HUES6 (cell line): ENCODE measurements around the gene FGFBP1.
A peak's percentile ranks its signal among the peaks of the same experiment; 100 is the strongest.

Experiments
- H3K27ac ChIP-seq: 2 replicates; pipeline ENCODE4 v1.7.0; 2013; ENCODE audit warnings: low read depth, mild to moderate bottlenecking, low read length, inconsistent platforms
- H3K27me3 ChIP-seq: 2 replicates; pipeline ENCODE4 v1.6.1; 2013; ENCODE audit warnings: low read length; ENCODE audit not compliant: control insufficient read depth, insufficient read depth
- H3K36me3 ChIP-seq: 2 replicates; pipeline ENCODE4 v1.6.1; 2013; ENCODE audit warnings: low read length; ENCODE audit not compliant: control insufficient read depth, insufficient read depth
- H3K4me1 ChIP-seq: 2 replicates; pipeline ENCODE4 v1.6.1; 2013; ENCODE audit warnings: low read length; ENCODE audit not compliant: control insufficient read depth, insufficient read depth
- H3K4me3 ChIP-seq: 2 replicates; pipeline ENCODE4 v1.5.1; 2013; ENCODE audit warnings: low read depth, low read length
- H3K9ac ChIP-seq: one replicate; pipeline ENCODE4 v1.6.1; 2013; ENCODE audit warnings: mild to moderate bottlenecking, low read length
- H3K9me3 ChIP-seq: 2 replicates; pipeline ENCODE4 v1.6.1; 2013; ENCODE audit warnings: low read depth, low read length; ENCODE audit not compliant: control insufficient read depth, insufficient read depth

FGFBP1 gene

DNA sequence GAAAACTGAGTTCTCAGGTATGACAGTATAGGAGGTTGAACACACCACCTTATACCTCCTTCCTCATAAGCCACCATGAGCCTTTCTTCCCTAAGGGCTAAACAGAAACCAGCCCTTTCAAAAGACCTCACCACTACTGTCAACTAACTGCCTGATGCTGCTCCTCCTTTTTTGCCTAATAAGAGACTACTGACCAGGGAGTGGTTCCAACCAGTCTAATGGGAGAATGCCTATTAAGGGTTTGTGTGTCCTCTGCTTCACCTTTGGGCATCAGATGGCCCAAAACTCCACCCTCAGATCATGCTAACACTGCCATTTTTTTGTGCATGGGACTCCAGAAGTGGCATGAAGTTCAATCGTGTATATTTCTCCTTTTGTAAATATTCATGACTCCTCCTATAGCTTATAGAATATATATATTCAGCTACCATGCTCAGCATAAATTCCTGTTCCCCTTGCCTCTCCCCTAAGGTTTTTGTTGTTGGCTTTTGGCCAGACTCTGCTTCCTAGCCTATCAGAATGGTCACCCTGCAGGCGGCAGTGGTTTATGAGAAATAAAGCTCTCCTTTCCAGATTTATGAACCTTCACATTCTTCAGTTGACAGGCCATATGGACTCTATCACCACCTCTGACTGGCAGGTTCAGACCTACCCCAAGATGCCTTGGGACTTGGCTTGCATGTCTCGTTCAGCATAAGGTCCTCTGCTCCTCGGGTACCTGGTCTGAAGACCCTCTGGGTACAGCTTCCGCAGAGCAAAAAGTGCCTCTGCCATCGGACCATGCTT lies 28.2 kb downstream of the FGFBP1 start:
- Histone ChIP-seq H3K4me1 (peaks cover 9% of the 10 kb centered on the region; the same call in 1 of the 2 replicates), H3K9ac (no peak overlapping the region), H3K27ac (no peak overlapping the region), H3K4me3 (no peak overlapping the region), H3K27me3 (no peaks in the 10 kb centered on the region), H3K36me3 (no peaks in the 10 kb centered on the region), H3K9me3 (peaks cover 19% of the 10 kb centered on the region)

DNA sequence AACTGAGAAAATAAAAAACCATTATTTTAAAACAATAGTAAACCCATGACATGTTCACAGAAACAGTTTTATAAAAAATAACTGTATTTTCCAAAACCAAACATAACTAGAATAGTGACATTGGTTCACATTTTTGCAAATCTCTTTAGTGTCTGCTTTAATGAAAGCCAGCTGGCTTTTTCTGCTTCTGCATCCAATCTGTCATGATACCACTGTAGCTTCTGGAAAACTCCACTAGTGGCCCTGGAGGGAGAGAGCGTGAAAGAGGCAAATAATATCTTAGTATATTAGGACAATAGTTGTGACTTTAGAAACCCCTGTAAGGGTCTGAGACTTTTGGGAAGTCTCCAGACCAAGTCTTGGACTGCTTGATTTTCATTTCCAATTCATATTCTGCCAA lies 31.1 kb downstream of the FGFBP1 start:
- Histone ChIP-seq H3K36me3 (no peaks in the 10 kb centered on the region), H3K27ac (no peak overlapping the region; the same call in 1 of the 2 replicates), H3K9me3 (peaks cover 25% of the 10 kb centered on the region), H3K27me3 (no peaks in the 10 kb centered on the region), H3K4me3 (no peak overlapping the region), H3K9ac (no peak overlapping the region), H3K4me1 (peaks cover 9% of the 10 kb centered on the region; the same call in 1 of the 2 replicates)

GRCh38 chr4:15906020-15906443 lies 32.5 kb downstream of the FGFBP1 start:
- Histone ChIP-seq H3K27ac (peak overlapping the region; percentile 70; the same call in 1 of the 2 replicates), H3K27me3 (no peaks in the 10 kb centered on the region), H3K36me3 (no peaks in the 10 kb centered on the region), H3K4me3 (peak overlapping the region; percentile 46), H3K9me3 (peaks cover 25% of the 10 kb centered on the region), H3K4me1 (peaks cover 9% of the 10 kb centered on the region; the same call in 1 of the 2 replicates), H3K9ac (peak overlapping the region; percentile 63)

GRCh38 chr4:15902746-15903145 lies 35.8 kb downstream of the FGFBP1 start:
- no peak overlapping the region for H3K9ac ChIP-seq

GRCh38 chr4:15901998-15902397 lies 36.5 kb downstream of the FGFBP1 start:
- H3K9me3 ChIP-seq: peaks cover 20% of the 10 kb centered on the region
- H3K4me3 ChIP-seq: no peak overlapping the region
- H3K9ac ChIP-seq: no peak overlapping the region
- H3K27ac ChIP-seq: no peak overlapping the region
- H3K4me1 ChIP-seq: peaks cover 9% of the 10 kb centered on the region; the same call in 1 of the 2 replicates
- no peaks in the 10 kb centered on the region for H3K36me3 ChIP-seq
- H3K27me3 ChIP-seq: no peaks in the 10 kb centered on the region

More at GRCh38 chr4:15902746-15903145, 35.8 kb downstream of the FGFBP1 start:
- H3K4me1 ChIP-seq: peaks cover 9% of the 10 kb centered on the region; the same call in 1 of the 2 replicates
- H3K36me3 ChIP-seq: no peaks in the 10 kb centered on the region
- H3K27ac ChIP-seq: no peak overlapping the region
- no peak overlapping the region for H3K4me3 ChIP-seq
- peaks cover 20% of the 10 kb centered on the region for H3K9me3 ChIP-seq
- no peaks in the 10 kb centered on the region for H3K27me3 ChIP-seq

GRCh38 chr4:15901007-15901406 lies 37.5 kb downstream of the FGFBP1 start:
- Histone ChIP-seq H3K27ac (no peak overlapping the region), H3K4me3 (no peak overlapping the region), H3K27me3 (no peaks in the 10 kb centered on the region), H3K9me3 (peaks cover 20% of the 10 kb centered on the region), H3K9ac (no peak overlapping the region), H3K36me3 (no peaks in the 10 kb centered on the region), H3K4me1 (0 out of 2 replicates have a peak, but pooled peaks cover 4% of the 10 kb centered on the region)

GRCh38 chr4:15899511-15899910 lies 39.0 kb downstream of the FGFBP1 start:
- Histone ChIP-seq H3K4me1 (no peaks in the 10 kb centered on the region), H3K9me3 (peaks cover 10% of the 10 kb centered on the region), H3K4me3 (no peak overlapping the region), H3K9ac (no peak overlapping the region), H3K36me3 (no peaks in the 10 kb centered on the region), H3K27ac (no peak overlapping the region), H3K27me3 (no peaks in the 10 kb centered on the region)

GRCh38 chr4:15898902-15899301 lies 39.6 kb downstream of the FGFBP1 start:
- peaks cover 4% of the 10 kb centered on the region; the same call in 1 of the 2 replicates for H3K9me3 ChIP-seq
- H3K27ac ChIP-seq: no peak overlapping the region
- H3K36me3 ChIP-seq: no peaks in the 10 kb centered on the region
- no peaks in the 10 kb centered on the region for H3K4me1 ChIP-seq
- H3K9ac ChIP-seq: no peak overlapping the region
- no peak overlapping the region for H3K4me3 ChIP-seq
- H3K27me3 ChIP-seq: no peaks in the 10 kb centered on the region

- H3K27ac ChIP-seq: no peak overlapping the region
- no peak overlapping the region for H3K9ac ChIP-seq
- no peaks in the 10 kb centered on the region for H3K4me1 ChIP-seq
- H3K27me3 ChIP-seq: no peaks in the 10 kb centered on the region
- no peak overlapping the region for H3K4me3 ChIP-seq
- no peaks in the 10 kb centered on the region for H3K36me3 ChIP-seq
- no peaks in the 10 kb centered on the region for H3K9me3 ChIP-seq
Observed at GRCh38 chr4:15897577-15897976, 41.0 kb downstream of the FGFBP1 start.

- no peak overlapping the region for H3K9ac ChIP-seq
- H3K9me3 ChIP-seq: no peaks in the 10 kb centered on the region
- no peaks in the 10 kb centered on the region for H3K27me3 ChIP-seq
- H3K27ac ChIP-seq: no peak overlapping the region
- no peak overlapping the region for H3K4me3 ChIP-seq
- H3K4me1 ChIP-seq: no peaks in the 10 kb centered on the region
- no peaks in the 10 kb centered on the region for H3K36me3 ChIP-seq
Observed at GRCh38 chr4:15894921-15895916, 43.3 kb downstream of the FGFBP1 start.
